G401 (cell line): ENCODE results near the gene IDH3G. TPM values are rescaled to one million over a fixed set of nuclear protein-coding genes. Genes with fewer than 3 reads are reported as not detected.
A peak's percentile ranks its signal among the peaks of the same experiment; 100 is the strongest.

Source experiments
- DNase-seq: peaks from one replicate; pipeline ENCODE4 v3.0.0-alpha.2; 2015; ENCODE audit warnings: low spot score
- in situ Hi-C: cut with HindIII; loops from 2 replicates; pipeline ENCODE4 v1.10.0; 2016; ENCODE audit warnings: low sequenced_read_pairs, mixed read lengths
- total RNA-seq: library from RNA; depleted of rRNA; stranded (reverse); fragments of >200 nt; shearing (Covaris generic); gene quantifications from 2 replicates; pipeline ENCODE4 v1.2.3, GENCODE V29; 2014

IDH3G gene
- total RNA-seq, 1 experiment from 2014 or later: 71.2 TPM

- no peak for DNase-seq
- in situ Hi-C loops: no loop called here
These were observed 982 bp upstream of the IDH3G start for GRCh38 chrX:153794897-153795816.

- in situ Hi-C loops: no loop called here
- DNase-seq: no peak
These were observed 884 bp downstream of the IDH3G start for GRCh38 chrX:153793291-153793690.

GRCh38 chrX:153792368-153792767 is 1.8 kb downstream of the IDH3G start:
- in situ Hi-C loops: no loop called here
- no peak for DNase-seq

- peak; percentile 62 for DNase-seq
- in situ Hi-C loops: no loop called here
These were observed 2.9 kb downstream of the IDH3G start for GRCh38 chrX:153791104-153791852.

GRCh38 chrX:153789654-153790053 is 4.5 kb downstream of the IDH3G start:
- DNase-seq: no peak
- in situ Hi-C loops: no loop called here

- DNase-seq: no peak
- in situ Hi-C loops: no loop called here
These were observed 7.5 kb downstream of the IDH3G start for GRCh38 chrX:153786669-153787068.

- no peak for DNase-seq
- in situ Hi-C loops: no loop called here
These were observed 9.7 kb downstream of the IDH3G start for GRCh38 chrX:153784325-153784967.

- in situ Hi-C loops: no loop called here
- no peak for DNase-seq
These were observed 10.7 kb downstream of the IDH3G start for GRCh38 chrX:153783378-153784013.

GRCh38 chrX:153782871-153783270 is 11.3 kb downstream of the IDH3G start:
- in situ Hi-C loops: no loop called here
- no peak for DNase-seq

GRCh38 chrX:153782313-153782712 is 11.9 kb downstream of the IDH3G start:
- in situ Hi-C loops: no loop called here

GRCh38 chrX:153781428-153782047 is 12.6 kb downstream of the IDH3G start:
- DNase-seq: no peak
- in situ Hi-C loops: no loop called here

More at GRCh38 chrX:153782313-153782712, 11.9 kb downstream of the IDH3G start:
- DNase-seq: no peak

GRCh38 chrX:153780678-153781427 is 13.3 kb downstream of the IDH3G start, which contains the start of gene SRPK3:
SRPK3 (plus strand) TSS chrX:153781041; CDS start chrX:153781087, 46 bp downstream.
- in situ Hi-C loops: no loop called here
- peak; percentile 39 for DNase-seq

GRCh38 chrX:153779891-153780677 is 14.1 kb downstream of the IDH3G start:
- in situ Hi-C loops: no loop called here
- DNase-seq: no peak

- in situ Hi-C loops: no loop called here
- DNase-seq: no peak
These were observed 15.5 kb downstream of the IDH3G start for GRCh38 chrX:153778684-153779101.

GRCh38 chrX:153778181-153778580 is 16.0 kb downstream of the IDH3G start:
- DNase-seq: no peak
- in situ Hi-C loops: no loop called here

- in situ Hi-C loops: no loop called here
- DNase-seq: no peak
These were observed 16.7 kb downstream of the IDH3G start for GRCh38 chrX:153777261-153778090.
